HG02623 (cell line): ENCODE measurements around the gene F2RL2.
"Not testable (repeated sequence)": the region's sequence is repeated elsewhere in the genome, so short reads cannot be mapped to it uniquely, and the experiment has no call there.

Experiments
- ATAC-seq: cut with Tn5 transposase; IDR thresholded peaks from one replicate; pipeline ENCODE4 v1.9.1; 2021; ENCODE audit warnings: moderate library complexity; ENCODE audit not compliant: unreplicated experiment

Gene F2RL2

DNA sequence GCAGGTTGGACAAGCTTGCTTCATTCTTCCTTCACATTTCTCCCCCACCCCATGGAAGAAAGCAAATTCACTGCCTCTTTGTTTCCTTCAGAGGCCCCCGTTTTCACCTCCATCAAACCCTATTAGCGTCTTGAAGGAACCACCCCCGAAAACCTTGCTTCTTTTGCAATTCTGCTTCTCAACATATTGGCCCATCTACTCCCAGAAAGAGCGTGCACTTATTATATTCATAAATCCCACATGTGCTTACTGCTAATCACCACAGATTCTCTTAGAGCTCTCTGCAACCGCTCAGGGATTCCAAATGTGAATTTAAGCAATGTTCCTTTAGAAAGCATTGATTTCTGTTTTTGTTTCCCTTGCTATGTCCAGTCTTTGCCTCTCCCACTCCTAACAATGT is 1.1 kb downstream of the F2RL2 start:
- no peak for ATAC-seq

DNA sequence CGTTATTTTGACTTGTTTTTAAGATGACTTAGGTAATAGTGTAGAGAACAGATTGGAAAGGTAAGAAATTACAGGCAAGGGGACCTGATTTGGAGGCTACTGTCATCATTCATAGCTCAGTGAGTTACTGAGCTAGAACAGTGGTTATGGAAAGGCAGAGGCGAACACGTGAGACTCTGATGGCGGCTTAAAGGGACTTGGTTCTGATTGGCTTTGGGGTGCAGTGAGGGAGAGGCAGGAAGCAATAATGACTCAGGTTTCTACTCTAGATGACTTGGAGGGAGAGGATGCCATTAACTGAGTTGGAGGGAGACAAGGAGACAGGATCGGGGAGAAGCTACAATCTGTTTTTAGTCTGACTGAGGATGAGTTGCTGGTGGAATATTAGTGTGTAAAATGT is 3.0 kb downstream of the F2RL2 start:
- ATAC-seq: no peak

DNA sequence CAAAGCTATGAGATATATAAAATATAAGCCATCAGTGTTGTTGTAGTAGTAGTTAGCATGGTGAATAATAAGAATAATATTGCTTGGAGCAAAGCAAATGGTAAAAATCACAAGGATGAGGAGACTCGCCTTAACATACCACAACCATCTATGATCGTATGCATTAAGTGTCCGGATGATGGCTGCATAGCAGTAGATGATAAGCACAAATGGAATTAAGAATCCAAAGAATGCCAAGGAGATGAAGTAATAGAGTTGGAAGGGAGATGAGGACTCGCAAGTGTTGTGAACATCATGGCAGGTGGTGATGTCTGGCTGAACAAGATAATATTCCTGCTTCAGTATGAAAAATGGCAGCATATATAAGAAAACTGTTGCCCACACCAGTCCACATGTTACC is 5.5 kb downstream of the F2RL2 start:
- no peak for ATAC-seq

DNA sequence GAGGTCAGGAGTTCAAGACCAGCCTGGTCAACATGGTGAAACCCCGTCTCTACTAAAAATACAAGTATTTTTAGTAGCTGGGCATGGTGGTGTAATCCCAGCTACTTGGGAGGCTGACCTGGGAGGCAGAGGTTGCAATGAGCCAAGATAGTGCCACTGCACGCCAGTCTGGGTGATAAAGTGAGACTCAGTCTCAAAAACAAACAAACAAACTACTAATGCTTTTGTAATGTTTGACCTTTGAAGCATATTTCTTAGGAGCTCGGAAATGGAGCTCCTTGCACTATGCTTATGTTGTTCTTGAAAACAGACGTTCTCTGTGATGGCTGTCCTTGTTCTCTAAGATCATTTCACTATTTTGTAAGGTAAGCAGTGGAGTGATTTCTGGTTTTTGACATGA is 6.0 kb downstream of the F2RL2 start:
- ATAC-seq: no peak

DNA sequence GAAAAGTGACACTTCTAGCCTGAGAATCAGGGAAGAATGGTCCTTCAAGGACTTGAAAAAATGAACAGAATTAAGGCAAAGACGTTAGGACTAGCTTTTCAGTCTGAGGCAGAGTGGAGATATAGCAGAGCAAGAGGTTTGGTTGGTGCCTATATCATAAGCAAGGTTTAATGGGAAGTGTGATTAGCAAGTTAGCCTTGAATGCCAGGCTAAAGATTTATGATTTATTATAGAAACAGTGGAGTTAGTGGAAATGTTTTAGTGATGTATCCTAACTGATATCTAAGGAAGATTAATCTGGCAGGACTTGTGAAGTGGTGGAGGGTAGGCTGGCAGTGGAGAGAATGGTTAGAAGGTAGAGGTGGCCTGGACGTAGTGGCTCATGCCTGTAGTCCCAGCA is 7.0 kb downstream of the F2RL2 start:
- ATAC-seq: no peak

DNA sequence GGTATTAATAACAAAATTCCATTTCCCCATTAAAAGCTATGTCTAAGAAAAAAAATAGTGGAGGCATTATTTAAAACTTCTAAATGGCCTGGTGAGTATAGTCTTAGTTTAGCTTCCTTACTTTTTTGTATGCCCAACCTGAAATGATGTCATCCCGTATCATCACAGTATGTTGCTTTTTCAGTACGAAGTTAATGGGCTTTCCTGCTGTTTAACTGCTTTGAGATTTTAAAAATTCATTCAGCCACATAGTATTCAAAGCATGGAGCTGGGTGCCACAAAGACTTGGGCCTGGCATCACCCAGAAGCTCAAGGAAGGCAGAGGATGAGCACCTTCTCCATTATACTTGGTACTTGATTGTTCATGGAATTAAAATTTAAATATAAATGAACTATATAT is 7.4 kb downstream of the F2RL2 start:
- ATAC-seq: no peak

DNA sequence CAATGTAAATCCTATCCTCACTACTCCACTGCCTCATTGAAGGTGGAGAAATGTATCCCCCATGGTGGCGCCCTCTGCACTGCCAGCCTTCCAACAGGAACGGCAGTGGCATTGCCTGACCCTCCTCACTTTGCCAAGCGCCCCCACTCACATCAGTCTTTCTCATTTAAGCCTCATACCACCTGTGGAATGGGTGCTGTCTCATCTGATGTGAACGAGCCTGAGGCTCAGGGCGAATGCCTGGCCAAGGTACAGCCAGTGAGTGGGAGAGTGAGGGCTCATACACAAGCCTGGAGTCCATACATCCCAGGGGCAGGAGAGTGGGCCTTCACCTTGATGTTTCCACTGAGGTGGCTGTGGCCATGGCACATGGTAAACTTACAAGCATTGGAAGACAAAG is 10.3 kb downstream of the F2RL2 start:
- no peak for ATAC-seq

DNA sequence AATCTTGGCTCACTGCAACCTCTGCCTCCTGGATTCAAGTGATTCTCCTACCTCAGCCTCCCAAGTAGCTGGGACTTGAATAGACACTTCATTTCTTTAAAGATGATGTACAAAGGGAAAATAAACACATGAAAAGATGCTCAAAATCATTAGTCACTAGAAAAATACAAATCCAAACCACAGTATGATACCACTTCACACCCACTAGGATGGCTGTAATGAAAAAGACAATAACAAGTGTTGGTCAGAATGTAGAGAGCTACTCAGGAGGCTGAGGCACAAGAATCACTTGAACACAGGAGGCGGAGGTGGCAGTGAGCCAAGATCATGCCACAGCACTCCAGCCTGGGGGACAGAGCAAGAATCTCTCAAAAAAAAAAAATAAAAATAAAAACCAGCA is 13.0 kb downstream of the F2RL2 start:
- no peak for ATAC-seq

DNA sequence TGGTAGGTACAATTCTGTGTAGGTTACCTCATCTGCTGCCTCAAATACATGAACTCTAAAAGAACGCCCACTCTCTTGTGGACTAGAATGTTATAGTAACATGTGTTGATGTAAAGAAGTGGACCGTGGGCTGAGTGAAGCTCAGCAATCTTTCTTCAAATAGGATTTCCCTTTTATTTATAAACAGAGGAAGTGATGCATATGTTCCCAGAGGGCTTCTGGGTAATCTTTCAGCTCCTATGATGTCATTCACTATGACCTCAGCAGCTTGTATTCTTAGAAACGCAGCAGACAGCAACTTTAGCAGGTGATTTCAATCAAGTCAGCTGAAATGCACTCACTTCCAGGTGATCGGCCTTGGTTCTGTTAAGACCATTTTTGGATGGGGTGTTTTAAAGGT is 14.4 kb downstream of the F2RL2 start:
- ATAC-seq: no peak

DNA sequence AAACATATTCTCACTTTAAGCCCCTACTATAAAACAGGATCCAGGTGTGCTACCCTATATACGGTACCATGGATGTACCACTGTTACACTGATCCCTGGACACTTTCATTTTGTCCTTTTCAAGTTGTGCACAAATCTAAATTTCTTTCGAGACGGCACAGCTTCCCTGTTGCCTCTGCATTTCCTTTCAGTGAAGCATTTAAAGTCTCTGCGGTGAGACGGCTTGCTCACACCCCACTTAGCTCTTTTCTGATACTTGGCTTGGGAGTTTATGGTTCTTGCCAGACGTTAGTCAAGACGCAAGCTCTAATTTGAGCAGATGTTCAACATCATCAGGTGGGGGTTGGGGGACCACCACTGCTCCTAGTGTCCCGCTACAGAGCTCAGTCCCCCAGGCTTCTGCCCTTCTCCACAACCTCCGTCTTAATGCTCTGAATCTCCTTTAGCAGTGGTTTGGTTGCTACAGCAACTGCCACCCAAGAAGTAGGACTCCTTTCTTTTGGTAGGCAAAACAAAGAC is 15.8 kb downstream of the F2RL2 start:
- no peak for ATAC-seq

DNA sequence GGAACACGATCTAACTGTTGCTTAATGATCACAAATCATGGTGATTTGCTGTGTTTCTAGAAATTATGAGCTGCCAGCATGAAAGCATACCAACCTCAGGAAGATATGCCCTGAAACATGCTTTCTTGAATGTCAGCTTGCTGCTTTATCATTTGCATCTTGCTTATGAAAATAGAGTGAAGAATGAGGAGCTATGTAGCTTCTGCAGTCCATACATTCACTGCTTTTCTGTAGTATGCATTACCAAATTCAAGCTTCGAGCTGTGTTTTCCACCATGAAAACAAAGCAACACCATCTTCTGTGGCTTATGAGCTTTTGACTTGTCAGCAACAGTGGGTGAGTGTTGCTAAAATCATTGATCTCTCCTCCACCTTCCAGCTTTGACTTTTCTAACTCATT is 16.5 kb downstream of the F2RL2 start:
- ATAC-seq: no peak

DNA sequence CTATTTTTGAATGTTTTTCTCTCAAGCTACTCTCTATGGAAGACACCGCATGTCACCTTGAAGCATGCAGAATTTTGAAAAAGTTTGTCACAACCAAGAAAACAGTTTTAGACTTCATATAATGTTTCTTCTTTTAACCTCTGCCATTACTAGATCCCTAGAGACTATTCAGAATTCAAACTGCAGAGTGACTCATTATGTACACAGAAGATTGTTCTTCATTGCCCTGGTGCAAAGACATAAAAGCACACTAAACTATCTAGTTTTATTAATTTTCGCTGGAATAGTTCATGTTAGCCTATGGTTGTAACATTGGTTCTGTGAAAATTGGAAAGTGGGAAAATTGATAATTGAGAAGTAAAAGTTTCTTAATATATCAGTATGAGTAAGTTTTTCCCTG is 18.4 kb downstream of the F2RL2 start:
- no peak for ATAC-seq

DNA sequence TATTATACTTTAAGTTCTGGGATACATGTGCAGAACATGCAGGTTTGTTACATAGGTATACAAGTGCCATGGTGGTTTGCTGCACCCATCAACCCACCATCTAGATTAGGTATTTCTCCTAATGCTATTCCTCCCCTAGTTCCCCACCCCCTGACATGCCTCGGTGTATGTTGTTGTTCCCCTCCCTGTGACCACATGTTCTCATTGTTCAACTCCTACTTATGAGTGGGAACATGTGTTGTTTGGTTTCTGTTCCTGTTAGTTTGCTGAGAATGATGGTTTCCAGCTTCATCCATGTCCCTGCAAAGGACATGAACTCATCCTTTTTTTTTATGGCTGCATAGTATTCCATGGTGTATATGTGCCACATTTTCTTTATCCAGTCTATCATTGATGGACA is 19.2 kb downstream of the F2RL2 start:
- not testable (repeated sequence) for ATAC-seq

DNA sequence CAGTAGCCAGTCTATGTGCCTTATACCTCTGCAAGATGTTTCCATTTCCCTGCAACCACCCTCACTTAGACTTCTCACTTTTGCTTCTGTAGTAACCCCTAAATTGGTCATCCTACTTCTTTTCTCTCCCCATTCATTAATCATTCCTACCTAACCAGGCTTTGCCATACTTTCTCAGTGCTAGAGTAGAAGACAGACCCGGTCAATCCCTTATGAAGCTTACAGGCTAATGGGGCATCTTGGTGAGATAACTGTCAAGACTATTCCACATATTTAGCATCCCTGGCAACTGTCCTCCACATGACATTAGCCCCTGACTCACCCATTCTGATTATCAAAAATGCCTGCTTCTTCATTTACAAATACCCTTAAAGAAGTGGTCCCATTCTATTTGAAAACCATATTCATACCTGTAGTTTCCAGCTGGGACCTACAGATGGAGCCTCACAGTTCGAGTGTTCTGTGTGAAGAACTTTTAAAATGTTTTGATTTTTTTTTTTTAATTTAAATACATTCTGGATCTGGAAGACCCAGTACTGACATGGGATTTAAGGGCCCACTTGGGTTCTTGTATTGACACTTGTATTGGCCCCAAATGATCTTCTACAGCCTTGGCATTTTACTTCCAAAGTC is 21.0 kb downstream of the F2RL2 start:
- no peak for ATAC-seq

DNA sequence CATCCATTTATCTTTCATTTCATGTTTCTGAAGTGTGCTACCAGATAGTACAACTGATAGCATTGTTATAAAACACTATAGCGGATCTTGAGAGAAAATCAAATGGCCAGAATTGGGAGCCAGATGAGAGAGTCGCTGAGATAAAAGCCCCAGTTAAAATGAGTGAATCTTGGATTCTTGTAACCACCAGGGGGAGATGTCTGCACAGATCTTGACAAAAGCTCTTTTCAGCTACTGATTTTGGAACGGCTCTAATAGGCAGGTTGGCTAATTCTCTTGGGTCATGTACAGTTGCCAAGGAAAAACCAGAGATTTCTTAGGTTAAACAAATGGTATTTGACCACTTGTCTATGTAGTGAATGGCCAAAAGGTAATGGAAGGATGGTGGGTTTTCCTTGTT is 21.7 kb downstream of the F2RL2 start:
- ATAC-seq: no peak

DNA sequence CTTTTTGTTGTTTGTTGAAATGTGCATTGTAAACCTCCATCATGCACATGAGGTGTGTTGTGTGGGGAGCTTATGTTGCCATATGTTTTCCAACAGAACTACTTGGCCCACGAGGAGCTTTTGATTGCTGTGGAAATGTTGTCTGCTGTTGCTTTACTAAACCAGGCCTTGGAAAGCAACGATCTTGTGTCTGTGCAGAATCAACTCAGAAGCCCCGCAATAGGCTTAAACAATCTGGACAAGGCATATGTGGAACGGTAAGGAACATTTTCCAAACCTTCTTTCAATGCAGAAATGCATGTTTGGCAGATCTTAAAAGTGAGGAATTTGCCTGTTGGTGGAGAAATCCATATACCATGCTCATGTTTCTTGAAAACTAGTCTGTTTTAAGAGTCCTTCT is 22.5 kb downstream of the F2RL2 start:
- no peak for ATAC-seq

DNA sequence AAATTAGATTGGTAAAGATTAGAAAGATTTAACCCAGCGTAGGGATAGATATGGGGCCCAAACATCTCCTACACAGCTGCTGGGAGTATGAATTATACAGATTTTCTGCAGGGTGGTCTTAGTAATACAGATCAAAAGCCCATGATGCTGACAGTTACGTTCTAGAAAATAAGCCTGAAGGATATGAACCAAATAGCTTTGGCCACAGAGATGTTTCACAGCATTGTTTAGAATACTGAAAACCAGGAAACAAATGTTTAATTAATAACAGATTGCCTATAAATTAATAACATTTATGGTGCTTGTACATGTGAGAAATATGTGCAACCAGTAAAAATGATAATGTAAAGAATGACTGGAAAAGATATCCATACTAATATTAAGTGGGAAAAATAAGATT is 24.7 kb downstream of the F2RL2 start:
- no peak for ATAC-seq

DNA sequence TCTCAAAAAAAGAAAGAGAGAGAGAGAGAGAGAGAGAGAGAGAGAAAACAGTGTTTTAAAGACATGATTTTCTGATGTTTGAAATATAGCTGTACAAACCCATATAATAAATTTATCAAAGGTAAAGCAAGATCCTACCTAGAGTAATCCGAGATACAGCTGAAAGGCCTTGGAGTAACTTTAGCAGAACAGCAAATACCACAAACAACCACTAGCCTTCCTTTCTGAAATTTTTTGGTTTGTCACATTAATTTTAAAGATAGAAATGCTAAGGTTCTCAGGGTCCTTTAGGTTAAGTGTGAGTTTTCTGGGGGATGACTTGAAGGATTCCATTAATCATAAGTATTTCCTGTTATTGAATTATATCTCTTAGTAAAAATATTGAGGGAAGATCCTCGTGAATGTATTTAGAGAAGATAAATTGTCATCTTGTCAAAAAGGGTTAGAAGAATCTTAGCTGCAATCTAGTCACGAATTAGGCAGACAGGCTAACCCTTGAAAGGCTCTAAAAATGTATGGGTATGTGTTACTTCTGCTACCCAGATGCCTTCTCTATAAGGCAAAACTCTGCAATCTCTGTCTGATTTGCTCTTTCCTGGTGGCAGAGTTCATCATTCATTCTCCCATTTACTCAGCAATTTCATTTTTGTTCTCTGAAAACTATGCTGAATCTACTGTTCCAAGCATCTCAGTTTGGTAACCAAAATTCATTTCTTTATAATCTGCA is 27.3 kb downstream of the F2RL2 start:
- no peak for ATAC-seq

DNA sequence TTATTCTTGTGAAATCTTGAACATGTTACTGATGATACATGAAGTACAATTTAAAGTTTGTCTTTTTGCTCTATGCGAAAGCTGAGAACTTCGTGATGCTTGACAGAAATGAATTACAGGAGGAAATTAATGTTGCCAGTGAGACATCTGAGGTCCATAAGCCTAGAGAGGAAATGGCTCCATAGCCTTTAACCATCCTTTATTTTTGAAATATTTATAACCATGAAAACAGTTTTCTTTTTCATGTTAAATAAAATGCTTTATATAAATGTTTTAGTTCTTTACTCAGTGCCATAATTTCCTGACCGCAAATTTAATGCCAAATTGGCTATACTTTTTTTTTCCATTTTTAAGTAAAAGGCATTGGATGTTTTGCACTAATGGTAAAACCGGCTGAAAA is 29.1 kb downstream of the F2RL2 start:
- no peak for ATAC-seq

DNA sequence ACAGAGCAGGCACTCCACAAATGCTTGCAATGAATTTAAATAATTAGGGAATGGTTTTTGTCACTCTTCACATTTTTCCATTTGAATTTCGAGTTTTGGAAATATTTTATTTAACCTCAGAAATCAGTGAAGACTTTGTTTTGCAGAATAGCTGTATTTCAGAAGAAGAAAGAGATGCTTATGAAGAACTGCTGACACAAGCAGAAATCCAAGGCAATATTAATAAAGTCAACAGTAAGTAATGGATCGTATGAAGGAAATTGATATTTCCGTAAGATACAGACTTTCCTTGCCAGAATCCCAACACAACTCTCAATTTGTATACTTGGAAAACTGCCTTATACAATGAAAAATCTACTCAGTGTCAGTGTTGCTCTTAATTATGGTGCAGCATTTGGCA is 30.5 kb downstream of the F2RL2 start:
- ATAC-seq: no peak

DNA sequence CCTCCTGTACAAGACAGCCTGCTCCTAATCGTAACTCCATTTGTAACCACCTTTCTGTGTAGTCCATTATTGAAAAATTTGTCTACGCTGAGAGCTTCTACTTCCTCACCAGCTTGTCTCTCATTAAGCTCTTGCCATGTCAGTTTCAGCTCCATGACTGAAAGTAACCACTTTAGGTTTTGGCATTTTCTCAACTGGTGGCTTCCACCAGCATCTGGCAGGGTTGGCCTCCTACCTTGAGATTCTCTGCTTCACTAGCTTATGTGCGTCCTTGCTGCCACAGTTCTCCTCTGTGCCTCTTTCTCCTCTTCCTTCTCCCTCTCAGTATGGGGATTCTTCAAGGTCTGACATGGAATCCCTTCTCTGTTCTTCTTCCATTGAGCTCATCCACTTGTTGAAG is 31.8 kb downstream of the F2RL2 start:
- ATAC-seq: no peak

DNA sequence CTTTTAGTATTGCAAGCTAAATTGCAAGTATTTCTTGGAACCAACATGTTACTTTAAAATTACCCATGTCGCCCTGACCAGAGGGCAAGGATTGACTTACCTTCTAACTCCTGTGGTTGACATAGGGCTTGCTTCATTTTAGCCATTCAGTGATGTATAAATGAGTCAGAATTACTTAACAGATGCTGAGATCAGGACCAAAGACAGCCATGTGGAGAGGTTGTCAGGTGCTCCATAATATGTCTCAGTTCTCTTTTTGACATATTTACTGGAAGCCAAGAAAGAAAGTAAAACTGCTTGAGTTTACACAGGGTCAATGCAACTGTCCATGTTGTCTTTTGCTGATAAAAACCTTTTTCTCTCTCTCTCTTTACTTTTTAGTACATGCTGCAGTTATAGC is 33.2 kb downstream of the F2RL2 start:
- peak; percentile 96 for ATAC-seq

DNA sequence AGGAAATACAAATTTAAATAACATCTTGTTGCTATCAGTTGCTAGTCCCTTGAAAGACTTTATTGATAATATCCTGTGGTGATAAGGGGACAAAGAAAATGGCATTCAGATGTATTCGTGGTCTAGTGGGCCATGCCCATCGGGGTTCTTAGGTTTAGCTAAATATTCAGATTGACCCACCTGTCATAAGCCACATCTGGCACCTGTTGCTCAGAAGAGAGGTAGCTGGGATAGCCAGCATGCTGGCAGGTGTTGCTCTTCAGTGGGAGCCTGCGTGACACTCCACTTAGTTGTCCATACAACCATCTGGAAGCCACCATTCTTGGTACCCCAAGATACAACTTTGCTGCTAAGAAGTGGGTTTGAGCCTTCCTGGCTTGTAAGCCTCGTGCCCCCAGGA is 36.7 kb downstream of the F2RL2 start:
- no peak for ATAC-seq
